ENCODE results near the gene DNAJC1. TPM values are rescaled to one million over a fixed set of nuclear protein-coding genes. Genes with fewer than 3 reads are reported as not detected.
A peak's percentile ranks its signal among the peaks of the same experiment; 100 is the strongest.

The DNAJC1 gene
- total RNA-seq, 4 donors from 2014 or later: 37.1 to 41.7 (median 40.1) TPM

GRCh38 chr10:22005763-22006162 is 2.2 kb upstream of the DNAJC1 start:
- TF ChIP-seq, protein P1, sequence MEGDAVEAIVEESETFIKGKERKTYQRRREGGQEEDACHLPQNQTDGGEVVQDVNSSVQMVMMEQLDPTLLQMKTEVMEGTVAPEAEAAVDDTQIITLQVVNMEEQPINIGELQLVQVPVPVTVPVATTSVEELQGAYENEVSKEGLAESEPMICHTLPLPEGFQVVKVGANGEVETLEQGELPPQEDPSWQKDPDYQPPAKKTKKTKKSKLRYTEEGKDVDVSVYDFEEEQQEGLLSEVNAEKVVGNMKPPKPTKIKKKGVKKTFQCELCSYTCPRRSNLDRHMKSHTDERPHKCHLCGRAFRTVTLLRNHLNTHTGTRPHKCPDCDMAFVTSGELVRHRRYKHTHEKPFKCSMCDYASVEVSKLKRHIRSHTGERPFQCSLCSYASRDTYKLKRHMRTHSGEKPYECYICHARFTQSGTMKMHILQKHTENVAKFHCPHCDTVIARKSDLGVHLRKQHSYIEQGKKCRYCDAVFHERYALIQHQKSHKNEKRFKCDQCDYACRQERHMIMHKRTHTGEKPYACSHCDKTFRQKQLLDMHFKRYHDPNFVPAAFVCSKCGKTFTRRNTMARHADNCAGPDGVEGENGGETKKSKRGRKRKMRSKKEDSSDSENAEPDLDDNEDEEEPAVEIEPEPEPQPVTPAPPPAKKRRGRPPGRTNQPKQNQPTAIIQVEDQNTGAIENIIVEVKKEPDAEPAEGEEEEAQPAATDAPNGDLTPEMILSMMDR (IDR thresholded peaks at IDR 0.05): no peak
- no peak for TF ChIP-seq POLR2A (IDR thresholded peaks at IDR 0.05)
- peaks cover 0 to 8% (median 0%) of the 10 kb centered on the region in 4 donors for H3K4me1 ChIP-seq
- H3K27me3 ChIP-seq: no peaks in the 10 kb centered on the region
- H3K4me3 ChIP-seq: no peak overlapping the region
- H3K36me3 ChIP-seq: no peaks in the 10 kb centered on the region
- no peak overlapping the region for H3K27ac ChIP-seq
- no peak for DNase-seq
- no peaks in the 10 kb centered on the region for H3K9me3 ChIP-seq

DNA sequence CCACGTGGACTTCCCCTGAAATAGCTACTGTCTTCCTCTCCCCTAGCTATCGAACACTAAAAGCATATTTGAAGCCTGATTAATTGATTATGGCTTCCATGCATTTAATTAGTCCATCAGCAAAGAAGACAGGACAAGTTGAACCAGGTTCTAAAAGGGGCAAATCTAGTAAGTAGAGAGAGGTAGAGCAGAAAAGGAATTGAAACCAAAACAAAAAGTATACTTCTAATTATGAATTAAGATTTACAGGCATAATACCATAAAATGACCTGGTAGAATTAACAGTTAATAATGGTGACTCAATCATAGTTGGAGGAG is 393 bp upstream of the DNAJC1 start:
- peaks cover 0 to 8% (median 0%) of the 10 kb centered on the region in 4 donors for H3K4me1 ChIP-seq
- DNase-seq: no peak
- no peaks in the 10 kb centered on the region for H3K9me3 ChIP-seq
- peak overlapping the region; percentile 68 to 95 (median 87) for H3K4me3 ChIP-seq
- TF ChIP-seq, protein P1 (IDR thresholded peaks at IDR 0.05): no peak
- no peak for TF ChIP-seq POLR2A (IDR thresholded peaks at IDR 0.05)
- H3K27ac ChIP-seq: peak overlapping the region; percentile 95 to 98 (median 96)
- no peaks in the 10 kb centered on the region for H3K27me3 ChIP-seq
- no peaks in the 10 kb centered on the region for H3K36me3 ChIP-seq

DNA sequence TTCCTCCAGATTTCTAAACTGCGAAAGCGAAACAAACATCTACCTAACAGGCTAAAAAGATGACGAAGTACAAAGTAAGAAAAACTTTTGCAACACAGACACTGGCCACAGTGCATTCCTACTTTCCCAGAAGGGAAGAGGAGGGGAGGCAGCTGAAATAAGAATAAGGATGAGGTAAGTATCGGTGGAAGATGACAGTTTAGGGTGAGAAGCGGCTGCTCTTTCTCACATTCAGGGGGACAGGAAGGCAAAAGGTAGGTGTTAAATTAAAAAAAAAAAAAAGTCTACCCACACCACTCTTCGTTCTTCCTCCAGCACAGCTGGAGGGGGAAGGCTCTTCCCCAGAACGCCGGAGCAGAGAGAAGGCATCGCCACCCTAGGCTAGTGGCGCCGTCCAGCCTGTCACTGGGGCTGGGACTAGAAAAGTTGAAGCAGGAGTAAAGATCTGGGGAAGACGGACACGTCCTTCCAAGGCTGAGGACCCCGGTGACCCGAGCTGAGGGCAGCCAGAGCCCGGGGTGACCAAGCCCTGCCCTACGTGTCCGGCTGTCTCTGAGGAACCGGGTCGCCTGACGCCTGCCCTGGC is 846 bp downstream of the DNAJC1 start:
- no peak for DNase-seq
- peak overlapping the region; percentile 68 to 95 (median 87) for H3K4me3 ChIP-seq
- H3K4me1 ChIP-seq: peaks cover 0 to 8% (median 0%) of the 10 kb centered on the region in 4 donors
- H3K27me3 ChIP-seq: no peaks in the 10 kb centered on the region
- H3K36me3 ChIP-seq: no peaks in the 10 kb centered on the region
- TF ChIP-seq, protein P1 (IDR thresholded peaks at IDR 0.05): no peak
- TF ChIP-seq POLR2A (IDR thresholded peaks at IDR 0.05): no peak
- H3K27ac ChIP-seq: peak overlapping the region; percentile 95 to 98 (median 96)
- no peaks in the 10 kb centered on the region for H3K9me3 ChIP-seq

- TF ChIP-seq, protein P1 (IDR thresholded peaks at IDR 0.05): no peak
- no peak for TF ChIP-seq POLR2A (IDR thresholded peaks at IDR 0.05)
- Histone ChIP-seq H3K9me3 (no peaks in the 10 kb centered on the region), H3K36me3 (no peaks in the 10 kb centered on the region), H3K4me1 (peaks cover 0 to 9% (median 0%) of the 10 kb centered on the region in 4 donors), H3K27me3 (no peaks in the 10 kb centered on the region), H3K27ac (no peak overlapping the region), H3K4me3 (no peak overlapping the region)
- no peak for DNase-seq
Observed at GRCh38 chr10:21995557-21995956, 8.0 kb downstream of the DNAJC1 start.

GRCh38 chr10:21993360-21994001 is 10.0 kb downstream of the DNAJC1 start:
- no peak for DNase-seq
- TF ChIP-seq, protein P1 (IDR thresholded peaks at IDR 0.05): peak; percentile 34 to 77 (median 65)
- no peak for TF ChIP-seq POLR2A (IDR thresholded peaks at IDR 0.05)
- no peaks in the 10 kb centered on the region for H3K9me3 ChIP-seq
- no peak overlapping the region for H3K4me3 ChIP-seq
- no peaks in the 10 kb centered on the region for H3K36me3 ChIP-seq
- H3K27me3 ChIP-seq: no peaks in the 10 kb centered on the region
- no peak overlapping the region for H3K27ac ChIP-seq
- H3K4me1 ChIP-seq: peaks cover 0 to 9% (median 0%) of the 10 kb centered on the region in 4 donors
